HepG2 (cell line): ENCODE results near the gene DSCAM. TPM values are rescaled to one million over a fixed set of nuclear protein-coding genes. Genes with fewer than 3 reads are reported as not detected.

Experiments used
- ATAC-seq: fragments of 200-7000 bp; cut with Tn5 transposase; 3 replicates; pipeline ENCODE4 v1.9.1; 2020; ENCODE audit warnings: mild to moderate bottlenecking, moderate library complexity
- BruUV-seq: library from RNA; stranded (reverse); fragments of 400-500 nt; replicated peaks from 2 replicates; lab custom pipeline; 2021; lab: Mats Ljungman, UMichigan
- CTCF ChIA-PET: fragments of 300-600 bp; formaldehyde crosslinking; extraction: SDS; loops from one replicate; lab custom pipeline; 2021; ENCODE audit warnings: low total read pairs, inconsistent platforms, low intra/inter-chr PET ratio; lab: Yijun Ruan, JAX
- POLR2A ChIA-PET: fragments of 350-600 bp; sonication (Branson Sonifier 250); formaldehyde crosslinking; loops from one replicate; lab custom pipeline; 2020; ENCODE audit warnings: antibody characterized with exemption, inconsistent platforms; lab: Yijun Ruan, JAX
- DNase-seq: peaks from one replicate; pipeline ENCODE4 v3.0.0-alpha.2; 2015; ENCODE audit warnings: low spot score
- FAIRE-seq: peaks from 3 replicates; lab custom pipeline; 2011; peaks lifted over from hg19 to GRCh38; lab: Jason Lieb, UNC
- H2AFZ ChIP-seq: one replicate; pipeline ENCODE4 v1.6.1; 2011; ENCODE audit warnings: low read length, inconsistent platforms
- H3K27ac ChIP-seq: fragments of 300-600 bp; 3 replicates; pipeline ENCODE4 v1.8.0; 2011; ENCODE audit warnings: mixed run types, mild to moderate bottlenecking, mixed read lengths, low read length, inconsistent platforms; ENCODE audit not compliant: insufficient read depth; ENCODE audit errors: extremely low read length
- H3K27me3 ChIP-seq, 2 experiments: fragments of 200-600 bp in 1 of 2; 2 replicates in 1 of 2; 3 replicates in 1 of 2; pipeline versions ENCODE4 v1.6.0 to v1.8.0; 2011; ENCODE audit warnings: low read length in 2 of 2, mild to moderate bottlenecking in 2 of 2, moderate library complexity in 2 of 2, inconsistent platforms in 1 of 2; ENCODE audit not compliant: insufficient read depth in 2 of 2, control insufficient read depth in 1 of 2
- H3K36me3 ChIP-seq, 2 experiments: fragments of 200-600 bp in 1 of 2; replicated peaks in 1 of 2; 2 replicates in 1 of 2; 3 replicates in 1 of 2; pipeline versions ENCODE4 v1.5.1 to v1.8.0; 2011; ENCODE audit warnings: low read length in 2 of 2, inconsistent platforms in 1 of 2; ENCODE audit not compliant: insufficient read depth in 2 of 2, control insufficient read depth in 1 of 2
- H3K4me1 ChIP-seq: 2 replicates; pipeline ENCODE4 v1.5.1; 2012; ENCODE audit warnings: low read length, inconsistent platforms; ENCODE audit not compliant: insufficient read depth
- H3K4me2 ChIP-seq: 2 replicates; pipeline ENCODE4 v1.6.0; 2011; ENCODE audit warnings: low read depth, low read length, inconsistent platforms
- H3K4me3 ChIP-seq, 3 experiments: fragments of 200-600 bp in 1 of 3; sonication (generic), shearing (Covaris generic) in 1 of 3; replicated peaks in 1 of 3; 2 replicates each; pipeline ENCODE4 v1.5.1; 2011 to 2016; ENCODE audit warnings: low read length in 3 of 3, inconsistent platforms in 2 of 3, low read depth in 2 of 3, mild to moderate bottlenecking in 2 of 3, control low read depth in 1 of 3, mixed read lengths in 1 of 3; ENCODE audit not compliant: insufficient read depth in 1 of 3
- H3K79me2 ChIP-seq: one replicate; pipeline ENCODE4 v1.6.1; 2011; ENCODE audit warnings: low read length, inconsistent platforms; ENCODE audit not compliant: insufficient read depth
- H3K9ac ChIP-seq: 2 replicates; pipeline ENCODE4 v1.6.0; 2011; ENCODE audit warnings: mild to moderate bottlenecking, low read depth, low read length, inconsistent platforms; ENCODE audit not compliant: insufficient read depth
- H3K9me3 ChIP-seq: 2 replicates; pipeline ENCODE4 v1.5.1; 2012; ENCODE audit warnings: mild to moderate bottlenecking, low read length
- H4K20me1 ChIP-seq: 2 replicates; pipeline ENCODE4 v1.6.0; 2011; ENCODE audit warnings: inconsistent platforms, mild to moderate bottlenecking, low read length, moderate library complexity; ENCODE audit not compliant: insufficient read depth
- ARID2 ChIP-seq: sonication (generic); formaldehyde crosslinking; IDR thresholded peaks from 2 replicates; pipeline ENCODE4 v1.8.1; 2022; ENCODE audit warnings: mild to moderate bottlenecking, missing genetic modification reagents, borderline replicate concordance
- EZH2 ChIP-seq: conservative IDR thresholded peaks from 2 replicates; pipeline ENCODE4 v1.6.1; 2012; ENCODE audit warnings: mild to moderate bottlenecking, low read depth, low read length, moderate library complexity
- GTF3A ChIP-seq: sonication (generic); formaldehyde crosslinking; conservative IDR thresholded peaks from 2 replicates; pipeline ENCODE4 v1.4.0; 2020; ENCODE audit warnings: mild to moderate bottlenecking, missing genetic modification reagents
- JARID2 ChIP-seq: sonication (generic); formaldehyde crosslinking; IDR thresholded peaks from 2 replicates; pipeline ENCODE4 v1.8.1; 2023; ENCODE audit warnings: missing genetic modification reagents, inconsistent platforms; ENCODE audit not compliant: insufficient replicate concordance
- NR0B2 ChIP-seq: sonication (generic); formaldehyde crosslinking; IDR thresholded peaks from 2 replicates; pipeline ENCODE4 v1.4.0; 2020; ENCODE audit warnings: mild to moderate bottlenecking, missing genetic modification reagents
- RCOR2 ChIP-seq: IDR thresholded peaks from 2 replicates; pipeline ENCODE4 v1.6.1; 2016; ENCODE audit warnings: missing biosample characterization, missing genetic modification reagents
- SMAD1 ChIP-seq: sonication (generic); formaldehyde crosslinking; IDR thresholded peaks from 2 replicates; pipeline ENCODE4 v1.4.0; 2020; ENCODE audit warnings: missing genetic modification reagents, low read depth, mild to moderate bottlenecking, borderline replicate concordance
- SUZ12 ChIP-seq: fragments of 150-350 bp; IDR thresholded peaks from 2 replicates; pipeline ENCODE4 v1.6.1; 2014; ENCODE audit warnings: low read depth, low read length
- ZBTB42 ChIP-seq: sonication (generic); formaldehyde crosslinking; IDR thresholded peaks from 2 replicates; pipeline ENCODE4 v1.5.0; 2020; ENCODE audit warnings: mild to moderate bottlenecking, missing genetic modification reagents
- ZNF207 ChIP-seq: fragments of 450-650 bp; IDR thresholded peaks from 2 replicates; pipeline ENCODE4 v1.6.1; 2016; ENCODE audit warnings: antibody characterized with exemption, borderline replicate concordance
- ZNF615 ChIP-seq: sonication (generic); formaldehyde crosslinking; IDR thresholded peaks from 2 replicates; pipeline ENCODE4 v1.5.0; 2020; ENCODE audit warnings: mild to moderate bottlenecking, missing genetic modification reagents, borderline replicate concordance
- ZNF713 ChIP-seq: sonication (generic); formaldehyde crosslinking; IDR thresholded peaks from 2 replicates; pipeline ENCODE4 v1.4.0; 2020; ENCODE audit warnings: mild to moderate bottlenecking, missing genetic modification reagents
- ZSCAN25 ChIP-seq: sonication (generic); formaldehyde crosslinking; IDR thresholded peaks from 2 replicates; pipeline ENCODE4 v1.8.0; 2022; ENCODE audit warnings: mild to moderate bottlenecking, missing genetic modification reagents
- WGBS: methylation state at CpG from one replicate; pipeline ENCODE4 v1.1.6; 2017; ENCODE audit warnings: low lambda C conversion rate; 5-methylcytosine and 5-hydroxymethylcytosine counted together
- in situ Hi-C: cut with HindIII; loops from 2 replicates; pipeline ENCODE4 v1.10.0; 2017; ENCODE audit warnings: low pct_unique_long_range_greater_than_20kb; ENCODE audit not compliant: extremely low pct_ligation_motif_present
- intact Hi-C: fragments of 100-400 bp; cut with micrococcal nuclease; formaldehyde crosslinking; loops from one replicate; pipeline ENCODE4 v1.10.0; 2022; ENCODE audit not compliant: unreplicated experiment
- polyA plus RNA-seq, 8 experiments: library from polyadenylated mRNA; depleted of rRNA in 3 of 8; stranded (reverse) in 7 of 8; unstranded in 1 of 8; fragments of >200 nt; fragmentation: Illumina TruSeq in 4 of 8; extraction: Trizol in 4 of 8; gene quantifications; 2 replicates each; pipeline versions ENCODE4 v1.2.1 to v1.2.3, GENCODE V29; 2011 to 2016; ENCODE audit warnings: low read depth in 4 of 8, missing spikeins in 1 of 8, mixed read lengths in 1 of 8; ENCODE audit not compliant: insufficient read depth in 1 of 8
- total RNA-seq, 5 experiments: library from RNA; depleted of rRNA; stranded (reverse); fragments of >200 nt; fragmentation: Illumina TruSeq; extraction: Trizol; gene quantifications; 2 replicates each; pipeline ENCODE4 v1.2.3, GENCODE V29; 2016; ENCODE audit warnings: low read depth in 1 of 5
- TF ChIP-seq, protein P1 (sequence below): sonication (generic); formaldehyde crosslinking; IDR thresholded peaks from 2 replicates; pipeline ENCODE4 v1.4.0; 2020; ENCODE audit warnings: low read depth, mild to moderate bottlenecking, missing genetic modification reagents
- TF ChIP-seq, protein P2 (sequence below): IDR thresholded peaks from 2 replicates; pipeline ENCODE4 v1.6.1; 2016; ENCODE audit warnings: control low read depth
- TF ChIP-seq, protein P3 (sequence below): sonication (generic); formaldehyde crosslinking; IDR thresholded peaks from 2 replicates; pipeline ENCODE4 v1.4.0; 2020; ENCODE audit warnings: missing genetic modification reagents, borderline replicate concordance
- TF ChIP-seq, protein P4 (sequence below): IDR thresholded peaks from 2 replicates; pipeline ENCODE4 v1.6.1; 2018; ENCODE audit warnings: missing genetic modification reagents, mild to moderate bottlenecking, missing compliant biosample characterization

Gene DSCAM
- total and polyA plus RNA-seq, 2 of the 13 experiments (the other 11 are each of a cell fraction or from before 2014, with no cell fraction given), result not detected

- no peak for DNase-seq
- no peak overlapping the region for H3K9ac ChIP-seq
- no TSS peak for BruUV-seq
- H3K79me2 ChIP-seq, result no peaks in the 10 kb centered on the region
- peaks cover 97% of the 10 kb centered on the region for H3K9me3 ChIP-seq
- H3K36me3 ChIP-seq, result no peaks in the 10 kb centered on the region
- intact Hi-C loops (no loop called here), in situ Hi-C loops (no loop called here)
- no peaks in the 10 kb centered on the region for H3K4me1 ChIP-seq
- no peak overlapping the region for H3K4me3 ChIP-seq
- ATAC-seq, result no peak
- H2AFZ ChIP-seq, result no peak overlapping the region
- H3K4me2 ChIP-seq, result no peak overlapping the region
- ChIA-PET CTCF (no interaction called here), POLR2A (no interaction called here)
- no peak overlapping the region for H3K27ac ChIP-seq
- no peak for FAIRE-seq
- H3K27me3 ChIP-seq, result no peaks in the 10 kb centered on the region
- no peaks in the 10 kb centered on the region for H4K20me1 ChIP-seq
- WGBS, result 6% methylated on average over 2 of the region's 2 CpGs
- TF ChIP-seq JARID2 (CRISPR knock-in tag), result no peak
- no peak for TF ChIP-seq ZNF615 (CRISPR knock-in tag)
- TF ChIP-seq GTF3A (CRISPR knock-in tag), result no peak
- no peak for TF ChIP-seq ARID2 (CRISPR knock-in tag)
- TF ChIP-seq, protein P1, sequence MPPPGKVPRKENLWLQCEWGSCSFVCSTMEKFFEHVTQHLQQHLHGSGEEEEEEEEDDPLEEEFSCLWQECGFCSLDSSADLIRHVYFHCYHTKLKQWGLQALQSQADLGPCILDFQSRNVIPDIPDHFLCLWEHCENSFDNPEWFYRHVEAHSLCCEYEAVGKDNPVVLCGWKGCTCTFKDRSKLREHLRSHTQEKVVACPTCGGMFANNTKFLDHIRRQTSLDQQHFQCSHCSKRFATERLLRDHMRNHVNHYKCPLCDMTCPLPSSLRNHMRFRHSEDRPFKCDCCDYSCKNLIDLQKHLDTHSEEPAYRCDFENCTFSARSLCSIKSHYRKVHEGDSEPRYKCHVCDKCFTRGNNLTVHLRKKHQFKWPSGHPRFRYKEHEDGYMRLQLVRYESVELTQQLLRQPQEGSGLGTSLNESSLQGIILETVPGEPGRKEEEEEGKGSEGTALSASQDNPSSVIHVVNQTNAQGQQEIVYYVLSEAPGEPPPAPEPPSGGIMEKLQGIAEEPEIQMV (CRISPR knock-in tag), result no peak
- TF ChIP-seq, protein P2, sequence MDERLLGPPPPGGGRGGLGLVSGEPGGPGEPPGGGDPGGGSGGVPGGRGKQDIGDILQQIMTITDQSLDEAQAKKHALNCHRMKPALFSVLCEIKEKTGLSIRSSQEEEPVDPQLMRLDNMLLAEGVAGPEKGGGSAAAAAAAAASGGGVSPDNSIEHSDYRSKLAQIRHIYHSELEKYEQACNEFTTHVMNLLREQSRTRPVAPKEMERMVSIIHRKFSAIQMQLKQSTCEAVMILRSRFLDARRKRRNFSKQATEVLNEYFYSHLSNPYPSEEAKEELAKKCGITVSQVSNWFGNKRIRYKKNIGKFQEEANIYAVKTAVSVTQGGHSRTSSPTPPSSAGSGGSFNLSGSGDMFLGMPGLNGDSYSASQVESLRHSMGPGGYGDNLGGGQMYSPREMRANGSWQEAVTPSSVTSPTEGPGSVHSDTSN (CRISPR knock-in tag), result no peak
- no peak for TF ChIP-seq EZH2
- TF ChIP-seq ZBTB42 (CRISPR knock-in tag), result no peak
- no peak for TF ChIP-seq RCOR2 (CRISPR knock-in tag)
- no peak for TF ChIP-seq NR0B2 (CRISPR knock-in tag)
- no peak for TF ChIP-seq ZNF207
- no peak for TF ChIP-seq ZSCAN25
- TF ChIP-seq SMAD1 (CRISPR knock-in tag), result no peak
- TF ChIP-seq, protein P3, sequence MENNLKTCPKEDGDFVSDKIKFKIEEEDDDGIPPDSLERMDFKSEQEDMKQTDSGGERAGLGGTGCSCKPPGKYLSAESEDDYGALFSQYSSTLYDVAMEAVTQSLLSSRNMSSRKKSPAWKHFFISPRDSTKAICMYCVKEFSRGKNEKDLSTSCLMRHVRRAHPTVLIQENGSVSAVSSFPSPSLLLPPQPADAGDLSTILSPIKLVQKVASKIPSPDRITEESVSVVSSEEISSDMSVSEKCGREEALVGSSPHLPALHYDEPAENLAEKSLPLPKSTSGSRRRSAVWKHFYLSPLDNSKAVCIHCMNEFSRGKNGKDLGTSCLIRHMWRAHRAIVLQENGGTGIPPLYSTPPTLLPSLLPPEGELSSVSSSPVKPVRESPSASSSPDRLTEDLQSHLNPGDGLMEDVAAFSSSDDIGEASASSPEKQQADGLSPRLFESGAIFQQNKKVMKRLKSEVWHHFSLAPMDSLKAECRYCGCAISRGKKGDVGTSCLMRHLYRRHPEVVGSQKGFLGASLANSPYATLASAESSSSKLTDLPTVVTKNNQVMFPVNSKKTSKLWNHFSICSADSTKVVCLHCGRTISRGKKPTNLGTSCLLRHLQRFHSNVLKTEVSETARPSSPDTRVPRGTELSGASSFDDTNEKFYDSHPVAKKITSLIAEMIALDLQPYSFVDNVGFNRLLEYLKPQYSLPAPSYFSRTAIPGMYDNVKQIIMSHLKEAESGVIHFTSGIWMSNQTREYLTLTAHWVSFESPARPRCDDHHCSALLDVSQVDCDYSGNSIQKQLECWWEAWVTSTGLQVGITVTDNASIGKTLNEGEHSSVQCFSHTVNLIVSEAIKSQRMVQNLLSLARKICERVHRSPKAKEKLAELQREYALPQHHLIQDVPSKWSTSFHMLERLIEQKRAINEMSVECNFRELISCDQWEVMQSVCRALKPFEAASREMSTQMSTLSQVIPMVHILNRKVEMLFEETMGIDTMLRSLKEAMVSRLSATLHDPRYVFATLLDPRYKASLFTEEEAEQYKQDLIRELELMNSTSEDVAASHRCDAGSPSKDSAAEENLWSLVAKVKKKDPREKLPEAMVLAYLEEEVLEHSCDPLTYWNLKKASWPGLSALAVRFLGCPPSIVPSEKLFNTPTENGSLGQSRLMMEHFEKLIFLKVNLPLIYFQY (CRISPR knock-in tag), result no peak
- TF ChIP-seq ZNF713 (CRISPR knock-in tag), result no peak
- TF ChIP-seq SUZ12, result no peak
- TF ChIP-seq, protein P4, sequence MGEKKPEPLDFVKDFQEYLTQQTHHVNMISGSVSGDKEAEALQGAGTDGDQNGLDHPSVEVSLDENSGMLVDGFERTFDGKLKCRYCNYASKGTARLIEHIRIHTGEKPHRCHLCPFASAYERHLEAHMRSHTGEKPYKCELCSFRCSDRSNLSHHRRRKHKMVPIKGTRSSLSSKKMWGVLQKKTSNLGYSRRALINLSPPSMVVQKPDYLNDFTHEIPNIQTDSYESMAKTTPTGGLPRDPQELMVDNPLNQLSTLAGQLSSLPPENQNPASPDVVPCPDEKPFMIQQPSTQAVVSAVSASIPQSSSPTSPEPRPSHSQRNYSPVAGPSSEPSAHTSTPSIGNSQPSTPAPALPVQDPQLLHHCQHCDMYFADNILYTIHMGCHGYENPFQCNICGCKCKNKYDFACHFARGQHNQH, result no peak
Observed at GRCh38 chr21:40684726-40685125, 162.2 kb downstream of the DSCAM start.
